Measurements from ENCODE around the gene ADI1. TPM values are rescaled to one million over a fixed set of nuclear protein-coding genes. Genes with fewer than 3 reads are reported as not detected.

Gene ADI1
- total and polyA plus RNA-seq, 10 of the 15 experiments (the other 5 are each of a cell fraction or from before 2014, with no cell fraction given), result 4.4 to 78.7 (median 17.2) TPM

- SMC1A ChIA-PET (ENCODE audit: uncharacterized antibody, unreplicated experiment), result no interaction called here
- Histone ChIP-seq H2AFZ (ENCODE audit: control insufficient read depth, low read depth, low read length) (no peak overlapping the region), H3K4me1 (ENCODE audit: control insufficient read depth, insufficient read depth, low read length) (no peaks in the 10 kb centered on the region), H3K27me3 (replicated peaks in 1 of 2; ENCODE audit: control insufficient read depth in 2 of 2, insufficient read depth in 2 of 2, low read length in 1 of 2) (no peaks in the 10 kb centered on the region), H3K9me3 (replicated peaks; ENCODE audit: control insufficient read depth, insufficient read depth, low read length) (no peaks in the 10 kb centered on the region; the same call in 1 of the 3 replicates), H3K79me2 (ENCODE audit: control insufficient read depth, insufficient read depth, low read length) (peaks cover 1% of the 10 kb centered on the region), H3K4me3 (no peak overlapping the region), H3K27ac (ENCODE audit: control insufficient read depth, insufficient read depth) (no peak overlapping the region), H3K36me3 (ENCODE audit: control insufficient read depth in 2 of 2, insufficient read depth in 2 of 2, low read length in 1 of 2) (peaks cover 3 to 5% of the 10 kb centered on the region in 2 experiments; a peak in 3 of 4 replicates), H3K9ac (ENCODE audit: control insufficient read depth, insufficient read depth, low read length) (no peak overlapping the region), H4K20me1 (ENCODE audit: control insufficient read depth, insufficient read depth) (no peaks in the 10 kb centered on the region), H3K4me2 (ENCODE audit: control insufficient read depth, insufficient read depth) (no peak overlapping the region)
- WGBS (ENCODE audit: insufficient coverage, insufficient replicate concordance, low lambda C conversion rate, missing lambda C conversion rate), result 80% methylated on average over 3 of the region's 3 CpGs
- BruUV-seq (replicated peaks), result no TSS peak
- in situ Hi-C loops (cut with MboI), result no loop called here
- intact Hi-C loops (cut with micrococcal nuclease; ENCODE audit: unreplicated experiment), result no loop called here
- ATAC-seq, result no peak
- DNase-seq (ENCODE audit: low read depth, low spot score), result no peak
- POLR2A ChIA-PET, result no interaction called here
- no peak for FAIRE-seq
- TF ChIP-seq NFYA (IDR thresholded peaks at IDR 0.05; ENCODE audit: borderline replicate concordance, low read depth, low read length), result no peak
- TF ChIP-seq PML (IDR thresholded peaks at IDR 0.05; ENCODE audit: low read length), result no peak
- TF ChIP-seq BCL11A (IDR thresholded peaks at IDR 0.05; ENCODE audit: low read depth, low read length), result no peak
- no peak for TF ChIP-seq TCF12 (IDR thresholded peaks at IDR 0.05; ENCODE audit: low read depth, low read length)
- no peak for TF ChIP-seq ZZZ3 (IDR thresholded peaks at IDR 0.05; ENCODE audit: control insufficient read depth, insufficient read length, low read depth)
- no peak for TF ChIP-seq GATAD2B (conservative IDR thresholded peaks at IDR 0.05; ENCODE audit: low read depth)
- TF ChIP-seq MAX (IDR thresholded peaks at IDR 0.05; ENCODE audit: low read depth, low read length), result no peak
- no peak for TF ChIP-seq NKRF (conservative IDR thresholded peaks at IDR 0.05)
- TF ChIP-seq MYC (IDR thresholded peaks at IDR 0.05; ENCODE audit: insufficient read depth, insufficient read length, insufficient replicate concordance, low read length, severe bottlenecking), result no peak
- no peak for TF ChIP-seq TCF7 (IDR thresholded peaks at IDR 0.05; ENCODE audit: borderline replicate concordance)
- no peak for TF ChIP-seq RUNX3 (IDR thresholded peaks at IDR 0.05; ENCODE audit: low read length)
- TF ChIP-seq CHD1 (IDR thresholded peaks at IDR 0.05; ENCODE audit: low read depth, low read length), result no peak
- no peak for TF ChIP-seq ESRRA (IDR thresholded peaks at IDR 0.05; ENCODE audit: low read length)
- TF ChIP-seq BMI1 (IDR thresholded peaks at IDR 0.05; ENCODE audit: borderline replicate concordance), result no peak
- no peak for TF ChIP-seq ATF7 (IDR thresholded peaks at IDR 0.05; ENCODE audit: low read depth)
- no peak for TF ChIP-seq ZSCAN29 (IDR thresholded peaks at IDR 0.05)
- TF ChIP-seq HDAC2 (IDR thresholded peaks at IDR 0.05), result no peak
- RAD21 ChIA-PET (ENCODE audit: unreplicated experiment), result no interaction called here
- CTCF ChIA-PET, result interaction anchor here (1.4 to 1.7 kb wide), 2 partner anchors 19 to 51 kb away, joined by 5 to 6 read pairs; no protein-coding TSS in a partner anchor
Measured at GRCh38 chr2:3513026-3513810, 6.1 kb downstream of the ADI1 start.
